GM19099 (cell line): Measurements from ENCODE around the gene PLA2G2E.

ENCODE experiments used
- POLR2A ChIP-seq: IDR thresholded peaks from 3 replicates; pipeline ENCODE4 v1.6.1; 2011; ENCODE audit warnings: low read depth; ENCODE audit not compliant: insufficient read length; ENCODE audit errors: extremely low read depth

PLA2G2E gene

DNA sequence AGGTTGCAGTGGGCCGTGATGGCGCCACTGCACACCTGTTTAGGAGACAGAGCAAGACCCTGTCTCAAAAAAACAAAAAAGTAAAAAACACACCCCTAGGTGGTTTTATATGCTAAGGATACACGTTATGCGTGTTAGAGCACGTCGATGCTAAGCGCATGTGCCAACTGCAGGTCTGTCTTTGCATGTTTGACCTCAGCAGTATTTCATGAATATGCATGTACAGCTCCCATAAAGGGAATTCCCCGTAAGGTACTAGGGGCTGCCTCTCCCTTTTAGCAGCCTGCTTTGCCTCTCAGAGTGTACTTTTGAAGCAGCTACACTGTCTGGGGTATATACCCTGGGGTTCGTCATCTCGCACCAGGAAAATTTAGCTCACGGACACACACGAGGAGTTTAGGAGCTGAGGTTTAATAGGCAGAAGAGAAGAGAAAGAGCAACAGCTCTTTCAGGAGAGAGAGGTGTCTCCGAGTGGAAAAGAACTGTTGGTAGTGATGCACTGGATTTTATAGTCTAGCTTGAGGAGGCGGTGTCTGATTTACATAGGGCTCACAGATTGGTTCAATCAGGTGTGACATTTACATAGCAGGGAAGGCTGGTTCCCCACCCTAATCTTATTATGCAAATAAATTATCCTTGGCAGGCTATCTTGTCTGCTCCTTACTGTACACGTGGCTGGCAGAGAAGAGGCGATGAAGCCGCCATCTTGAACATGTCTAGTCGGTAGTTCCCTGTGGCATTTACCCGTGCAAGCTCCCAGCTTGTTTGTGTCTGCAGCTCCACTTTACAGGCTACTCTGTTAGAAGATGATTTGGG lies 45.4 kb downstream of the PLA2G2E start:
- no peak for TF ChIP-seq POLR2A

DNA sequence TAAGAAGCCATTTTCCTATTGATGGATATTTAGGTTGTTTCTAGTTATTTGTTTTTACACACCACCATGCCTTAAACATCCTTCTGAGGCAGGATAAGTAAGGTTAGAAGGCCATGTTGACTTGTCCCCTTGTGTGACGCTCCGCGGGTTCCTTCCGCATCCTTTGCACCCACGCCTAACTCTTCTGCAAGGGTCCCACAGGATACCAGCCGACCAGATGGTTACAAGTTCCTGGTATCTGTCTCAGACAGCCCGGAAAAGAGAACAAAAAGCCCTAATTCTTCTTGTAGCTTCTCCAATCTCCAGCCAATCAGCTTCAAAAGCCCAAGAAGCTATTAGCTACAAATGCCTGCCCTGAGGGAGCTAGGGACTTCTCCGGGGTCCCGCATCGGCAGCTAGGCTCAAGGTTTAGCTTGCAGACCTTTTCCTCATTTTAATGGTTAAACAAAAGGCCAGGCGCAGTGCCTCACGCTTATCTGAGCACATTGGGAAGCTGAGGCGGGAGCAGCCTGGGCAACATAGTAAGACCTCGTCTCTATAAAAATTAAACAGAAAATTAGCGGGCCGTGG lies 46.2 kb downstream of the PLA2G2E start:
- no peak for TF ChIP-seq POLR2A

DNA sequence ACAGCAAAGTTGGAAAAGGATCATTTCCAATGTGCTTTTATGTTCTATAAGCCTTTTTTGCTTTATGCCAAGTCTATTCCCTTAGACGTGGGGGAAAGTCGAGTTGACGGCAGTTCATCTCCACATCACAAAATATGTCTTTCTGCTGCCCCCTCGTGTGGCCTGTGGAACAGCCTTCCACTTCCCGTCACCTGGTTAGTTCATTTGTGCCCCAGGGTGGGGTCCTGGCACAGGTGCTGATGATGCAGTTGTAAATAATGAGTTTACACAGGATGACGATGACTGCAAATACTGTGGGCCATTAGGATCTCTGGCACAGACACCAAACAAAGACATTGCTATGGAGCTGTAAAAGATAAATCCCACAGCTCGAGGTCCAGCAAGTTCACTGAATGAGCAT lies 51.2 kb downstream of the PLA2G2E start:
- TF ChIP-seq POLR2A, result no peak
